Measurements from ENCODE around the gene NDUFA8.

GRCh38 chr9:122143876-122144405 lies 15.6 kb downstream of the NDUFA8 start:
- TF ChIP-seq POLR2A (IDR thresholded peaks at IDR 0.05), result no peak
- TF ChIP-seq CTCF (IDR thresholded peaks at IDR 0.05 in 8 of 11, conservative IDR thresholded peaks at IDR 0.05 in 3 of 11), result no peak
- TF ChIP-seq POLR2AphosphoS5 (IDR thresholded peaks at IDR 0.05), result no peak
